ENCODE results near the gene KIF5B. TPM values are rescaled to one million over a fixed set of nuclear protein-coding genes. Genes with fewer than 3 reads are reported as not detected.
"Not testable (repeated sequence)": the region's sequence is repeated elsewhere in the genome, so short reads cannot be mapped to it uniquely, and the experiment has no call there.

The KIF5B gene
- total and polyA plus RNA-seq, 2 donors (not counting 3 experiments of a cell fraction or from before 2014, with no cell fraction given) = 24.7 to 159 TPM

DNA sequence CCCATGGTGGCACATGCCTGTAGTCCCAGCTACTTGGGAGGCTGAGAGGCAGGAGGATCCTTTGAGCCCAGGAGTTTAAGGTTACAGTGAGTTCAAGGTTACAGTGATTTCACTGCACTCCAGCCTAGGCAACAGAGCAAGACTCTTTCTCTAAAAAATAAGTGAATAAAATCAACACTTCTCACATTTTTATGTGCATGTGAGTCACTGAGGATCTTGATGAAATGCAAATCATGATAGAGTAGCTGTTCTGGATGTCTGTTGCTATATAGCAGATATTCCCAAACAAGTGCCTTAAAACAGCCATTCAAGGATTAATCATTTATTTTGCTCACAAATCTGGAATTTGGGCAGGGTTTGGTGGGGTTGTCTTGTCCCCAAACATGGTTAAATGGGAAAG lies 65.3 kb downstream of the KIF5B start:
- Histone ChIP-seq H3K4me2 (ENCODE audit: insufficient read depth, low read length) (no peak overlapping the region), H3K27me3 (ENCODE audit: control insufficient read depth in 2 of 2, insufficient read depth in 2 of 2, low read length in 2 of 2) (peaks cover 0 to 3% of the 10 kb centered on the region in 2 experiments), H3K4me1 (ENCODE audit: control insufficient read depth, extremely low read depth, insufficient read depth, low read length) (no peaks in the 10 kb centered on the region), H3K9me1 (replicated peaks; ENCODE audit: control insufficient read depth, extremely low read depth, insufficient read depth, low read length) (no peaks in the 10 kb centered on the region), H3K27ac (ENCODE audit: insufficient read depth, low read depth, low read length) (no peak overlapping the region), H3K79me2 (ENCODE audit: control insufficient read depth, insufficient read depth, low read length) (no peaks in the 10 kb centered on the region), H3K9ac (replicated peaks; ENCODE audit: extremely low read depth, insufficient read depth, low read length) (no peak overlapping the region), H3K4me3 (replicated peaks in 1 of 3; ENCODE audit: insufficient read depth in 1 of 3, low read depth in 1 of 3, low read length in 3 of 3) (no peak overlapping the region), H4K20me1 (replicated peaks; ENCODE audit: control insufficient read depth, extremely low read depth, insufficient read depth, low read length) (no peaks in the 10 kb centered on the region), H3K9me3 (replicated peaks; ENCODE audit: control insufficient read depth, insufficient read depth, low read length) (no peaks in the 10 kb centered on the region), H2AFZ (ENCODE audit: low read depth, low read length) (no peak overlapping the region), H3K36me3 (ENCODE audit: control insufficient read depth in 2 of 2, extremely low read depth in 1 of 2, insufficient read depth in 2 of 2, low read length in 2 of 2) (no peaks in the 10 kb centered on the region)
- TF ChIP-seq, protein P1, sequence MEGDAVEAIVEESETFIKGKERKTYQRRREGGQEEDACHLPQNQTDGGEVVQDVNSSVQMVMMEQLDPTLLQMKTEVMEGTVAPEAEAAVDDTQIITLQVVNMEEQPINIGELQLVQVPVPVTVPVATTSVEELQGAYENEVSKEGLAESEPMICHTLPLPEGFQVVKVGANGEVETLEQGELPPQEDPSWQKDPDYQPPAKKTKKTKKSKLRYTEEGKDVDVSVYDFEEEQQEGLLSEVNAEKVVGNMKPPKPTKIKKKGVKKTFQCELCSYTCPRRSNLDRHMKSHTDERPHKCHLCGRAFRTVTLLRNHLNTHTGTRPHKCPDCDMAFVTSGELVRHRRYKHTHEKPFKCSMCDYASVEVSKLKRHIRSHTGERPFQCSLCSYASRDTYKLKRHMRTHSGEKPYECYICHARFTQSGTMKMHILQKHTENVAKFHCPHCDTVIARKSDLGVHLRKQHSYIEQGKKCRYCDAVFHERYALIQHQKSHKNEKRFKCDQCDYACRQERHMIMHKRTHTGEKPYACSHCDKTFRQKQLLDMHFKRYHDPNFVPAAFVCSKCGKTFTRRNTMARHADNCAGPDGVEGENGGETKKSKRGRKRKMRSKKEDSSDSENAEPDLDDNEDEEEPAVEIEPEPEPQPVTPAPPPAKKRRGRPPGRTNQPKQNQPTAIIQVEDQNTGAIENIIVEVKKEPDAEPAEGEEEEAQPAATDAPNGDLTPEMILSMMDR (IDR thresholded peaks at IDR 0.05; ENCODE audit: extremely low read depth in 1 of 2, insufficient read depth in 1 of 2, low read depth in 1 of 2, low read length in 2 of 2) = no peak
- no peak for TF ChIP-seq JUN (IDR thresholded peaks at IDR 0.05; ENCODE audit: borderline replicate concordance, insufficient read depth, insufficient read length, low read depth)
- dilution Hi-C loops (cut with MboI; ENCODE audit: extremely low pct_ligation_motif_present, low sequenced_read_pairs) (no loop called here), intact Hi-C loops (cut with micrococcal nuclease) (no loop called here)
- no peak for DNase-seq (ENCODE audit: low read depth, low spot score)
- no TSS peak for BruUV-seq (replicated peaks)
- FAIRE-seq = no peak
- ChIA-PET POLR2A (no interaction called here), CTCF (interaction anchor here (1.4 kb wide), 1 partner anchor 9 kb away, joined by 3 read pairs; no protein-coding TSS in a partner anchor)

DNA sequence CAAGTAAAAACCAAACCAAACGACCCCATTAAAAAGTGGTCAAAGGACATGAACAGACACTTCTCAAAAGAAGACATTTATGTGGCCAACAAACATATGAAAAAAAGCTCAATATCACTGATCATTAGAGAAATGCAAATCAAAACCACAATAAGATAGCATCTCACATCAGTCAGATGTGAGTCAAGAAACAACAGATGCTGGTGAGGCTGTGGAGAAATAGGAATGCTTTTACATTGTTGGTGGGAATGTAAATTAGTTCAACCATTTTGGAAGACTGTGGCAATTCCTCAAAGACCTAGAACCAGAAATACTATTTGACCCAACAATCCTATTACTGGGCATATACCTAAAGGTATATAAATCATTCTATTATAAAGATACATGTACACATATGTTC lies 68.4 kb downstream of the KIF5B start:
- H4K20me1 ChIP-seq (replicated peaks; ENCODE audit: control insufficient read depth, extremely low read depth, insufficient read depth, low read length); CTCF ChIA-PET; H2AFZ ChIP-seq (ENCODE audit: low read depth, low read length); H3K4me3 ChIP-seq (replicated peaks in 1 of 3; ENCODE audit: insufficient read depth in 1 of 3, low read depth in 1 of 3, low read length in 3 of 3); H3K27ac ChIP-seq (ENCODE audit: insufficient read depth, low read depth, low read length); H3K9ac ChIP-seq (replicated peaks; ENCODE audit: extremely low read depth, insufficient read depth, low read length); dilution Hi-C loops (cut with MboI; ENCODE audit: extremely low pct_ligation_motif_present, low sequenced_read_pairs); H3K9me1 ChIP-seq (replicated peaks; ENCODE audit: control insufficient read depth, extremely low read depth, insufficient read depth, low read length); H3K79me2 ChIP-seq (ENCODE audit: control insufficient read depth, insufficient read depth, low read length); DNase-seq (ENCODE audit: low read depth, low spot score); BruUV-seq (replicated peaks); H3K4me2 ChIP-seq (ENCODE audit: insufficient read depth, low read length); H3K36me3 ChIP-seq (ENCODE audit: control insufficient read depth in 2 of 2, extremely low read depth in 1 of 2, insufficient read depth in 2 of 2, low read length in 2 of 2); intact Hi-C loops (cut with micrococcal nuclease); FAIRE-seq; POLR2A ChIA-PET; H3K9me3 ChIP-seq (replicated peaks; ENCODE audit: control insufficient read depth, insufficient read depth, low read length); H3K27me3 ChIP-seq (ENCODE audit: control insufficient read depth in 2 of 2, insufficient read depth in 2 of 2, low read length in 2 of 2); H3K4me1 ChIP-seq (ENCODE audit: control insufficient read depth, extremely low read depth, insufficient read depth, low read length): not testable (repeated sequence)
